Thymus (tissue), 11 donors: ENCODE measurements around the gene SFXN2. TPM values are rescaled to one million over a fixed set of nuclear protein-coding genes. Genes with fewer than 3 reads are reported as not detected.
A peak's percentile ranks its signal among the peaks of the same experiment; 100 is the strongest.
"Not testable (repeated sequence)": the region's sequence is repeated elsewhere in the genome, so short reads cannot be mapped to it uniquely, and the experiment has no call there.

Experiments used
- DNase-seq, 9 donors: peaks; one replicate each; pipeline ENCODE4 v3.0.0-alpha.2; 2013; ENCODE audit warnings: low spot score in 9 of 9, low read depth in 6 of 9, missing footprints in 1 of 9
- H3K27ac ChIP-seq, 2 donors: one replicate each; pipeline ENCODE4 v1.5.1; 2013; ENCODE audit warnings: control low read depth in 1 of 2, low read depth in 1 of 2, low read length in 1 of 2, mild to moderate bottlenecking in 1 of 2, moderate library complexity in 1 of 2
- H3K27me3 ChIP-seq, 2 donors: one replicate each; pipeline ENCODE4 v1.5.1; 2013; ENCODE audit warnings: low read length in 1 of 2; ENCODE audit not compliant: control insufficient read depth in 2 of 2, insufficient read depth in 1 of 2
- H3K36me3 ChIP-seq, 2 donors: one replicate each; pipeline ENCODE4 v1.5.1; 2013; ENCODE audit warnings: low read length in 1 of 2, mild to moderate bottlenecking in 1 of 2, moderate library complexity in 1 of 2; ENCODE audit not compliant: control insufficient read depth in 2 of 2, insufficient read depth in 2 of 2
- H3K4me1 ChIP-seq, 2 donors: one replicate each; pipeline ENCODE4 v1.5.1; 2013; ENCODE audit warnings: low read length in 2 of 2; ENCODE audit not compliant: control insufficient read depth in 2 of 2, insufficient read depth in 2 of 2
- H3K4me3 ChIP-seq, 2 donors: one replicate each; pipeline ENCODE4 v1.5.1; 2013; ENCODE audit warnings: low read length in 2 of 2, control low read depth in 1 of 2, mild to moderate bottlenecking in 1 of 2
- H3K9me3 ChIP-seq, 2 donors: one replicate each; pipeline ENCODE4 v1.5.1; 2013; ENCODE audit warnings: low read length in 1 of 2, mild to moderate bottlenecking in 1 of 2; ENCODE audit not compliant: control insufficient read depth in 2 of 2, insufficient read depth in 1 of 2
- WGBS: extraction: QIAGEN DNeasy Blood & Tissue Kit; methylation state at CpG from one replicate; pipeline ENCODE4 v1.1.7; 2013; 5-methylcytosine and 5-hydroxymethylcytosine counted together
- polyA plus RNA-seq: library from polyadenylated mRNA; stranded (reverse); fragments of 200-250 nt; gene quantifications from one replicate; pipeline ENCODE4 v1.2.3, GENCODE V29; 2013
- total RNA-seq: library from RNA; stranded (reverse); fragments of 120-200 nt; gene quantifications from one replicate; pipeline ENCODE4 v1.2.4, GENCODE V29; 2013
- donor health status: healthy.

Gene SFXN2
- total and polyA plus RNA-seq, 2 donors, result 10.8 to 14.9 TPM

- peaks cover 0 to 2% of the 10 kb centered on the region in 2 donors for H3K9me3 ChIP-seq
- H3K27me3 ChIP-seq, result no peaks in the 10 kb centered on the region
- peak overlapping the region; percentile 86 to 88 for H3K4me3 ChIP-seq
- peak overlapping the region in 1 of 2 donors; percentile 78 for H3K27ac ChIP-seq
- H3K4me1 ChIP-seq, result peaks cover 18 to 35% of the 10 kb centered on the region in 2 donors
- 9% methylated on average over 8 of the region's 8 CpGs for WGBS
- H3K36me3 ChIP-seq, result peaks cover 3 to 6% of the 10 kb centered on the region in 2 donors
- DNase-seq, result peak in 1 of 9 donors; percentile 27
Observed at GRCh38 chr10:102712843-102713538, 1.4 kb upstream of the SFXN2 start.

GRCh38 chr10:102713539-102713813 is 960 bp upstream of the SFXN2 start:
- DNase-seq, result no peak
- Histone ChIP-seq H3K27ac (peak overlapping the region; percentile 78 to 90), H3K27me3 (no peaks in the 10 kb centered on the region), H3K9me3 (peaks cover 0 to 2% of the 10 kb centered on the region in 2 donors), H3K4me3 (peak overlapping the region; percentile 86 to 88), H3K36me3 (peaks cover 3 to 6% of the 10 kb centered on the region in 2 donors), H3K4me1 (peaks cover 22 to 40% of the 10 kb centered on the region in 2 donors)
- under 1% methylated on average over 13 of the region's 13 CpGs for WGBS

GRCh38 chr10:102713814-102714620 is 419 bp upstream of the SFXN2 start, which contains the start of gene ARL3:
ARL3 (minus strand) TSS chr10:102714397; CDS start chr10:102714275, 122 bp downstream.
- WGBS, result under 1% methylated on average over 62 of the region's 62 CpGs

GRCh38 chr10:102715880-102716279 is 1.4 kb downstream of the SFXN2 start:
- no peak for DNase-seq
- Histone ChIP-seq H3K36me3 (peaks cover 3 to 10% of the 10 kb centered on the region in 2 donors), H3K27ac (peak overlapping the region in 1 of 2 donors; percentile 53), H3K27me3 (no peaks in the 10 kb centered on the region), H3K4me3 (no peak overlapping the region), H3K4me1 (peaks cover 22 to 49% of the 10 kb centered on the region in 2 donors), H3K9me3 (peaks cover 0 to 2% of the 10 kb centered on the region in 2 donors)
- 92% methylated on average over 1 of the region's 1 CpG for WGBS

More at GRCh38 chr10:102713814-102714620, 419 bp upstream of the SFXN2 start, which contains the start of gene ARL3:
- Histone ChIP-seq H3K36me3 (peaks cover 3 to 6% of the 10 kb centered on the region in 2 donors), H3K27ac (peak within 1 kb of the TSS; percentile 78 to 90), H3K27me3 (no peaks in the 10 kb centered on the region), H3K4me1 (peaks cover 25 to 45% of the 10 kb centered on the region in 2 donors), H3K9me3 (peaks cover 0 to 2% of the 10 kb centered on the region in 2 donors), H3K4me3 (peak within 1 kb of the TSS; percentile 86 to 88)
- DNase-seq, result peak; percentile 79 to 96 (median 91)

GRCh38 chr10:102716900-102717565 is 2.6 kb downstream of the SFXN2 start:
- H3K4me1 ChIP-seq, result peaks cover 22 to 53% of the 10 kb centered on the region in 2 donors

GRCh38 chr10:102718220-102718619 is 3.8 kb downstream of the SFXN2 start:
- peaks cover 0 to 2% of the 10 kb centered on the region in 2 donors for H3K9me3 ChIP-seq
- H3K27me3 ChIP-seq, result no peaks in the 10 kb centered on the region
- H3K4me3 ChIP-seq, result peak overlapping the region; percentile 1 to 17
- peaks cover 6 to 16% of the 10 kb centered on the region in 2 donors for H3K36me3 ChIP-seq
- peaks cover 22 to 52% of the 10 kb centered on the region in 2 donors for H3K4me1 ChIP-seq
- 4% methylated on average over 3 of the region's 3 CpGs for WGBS
- peak overlapping the region; percentile 61 to 76 for H3K27ac ChIP-seq
- DNase-seq, result peak in 7 of 9 donors; percentile 34 to 87 (median 57)

More at GRCh38 chr10:102716900-102717565, 2.6 kb downstream of the SFXN2 start:
- not testable (repeated sequence) for DNase-seq, H3K27me3 ChIP-seq, H3K9me3 ChIP-seq, H3K4me3 ChIP-seq
- peak overlapping the region in 1 of 2 donors; percentile 49 for H3K27ac ChIP-seq
- WGBS, result 95% methylated on average over 18 of the region's 18 CpGs
- peaks cover 3 to 14% of the 10 kb centered on the region in 2 donors for H3K36me3 ChIP-seq

GRCh38 chr10:102720337-102720736 is 5.9 kb downstream of the SFXN2 start:
- Histone ChIP-seq H3K27ac (no peak overlapping the region), H3K36me3 (peaks cover 10 to 23% of the 10 kb centered on the region in 2 donors), H3K4me1 (peaks cover 19 to 45% of the 10 kb centered on the region in 2 donors), H3K27me3 (no peaks in the 10 kb centered on the region), H3K9me3 (no peaks in the 10 kb centered on the region), H3K4me3 (no peak overlapping the region)
- 98% methylated on average over 3 of the region's 3 CpGs for WGBS
- no peak for DNase-seq

- 97% methylated on average over 6 of the region's 6 CpGs for WGBS
- Histone ChIP-seq H3K27ac (no peak overlapping the region), H3K4me3 (no peak overlapping the region), H3K4me1 (peaks cover 14 to 40% of the 10 kb centered on the region in 2 donors), H3K36me3 (peaks cover 10 to 23% of the 10 kb centered on the region in 2 donors), H3K9me3 (no peaks in the 10 kb centered on the region), H3K27me3 (no peaks in the 10 kb centered on the region)
- no peak for DNase-seq
Observed at GRCh38 chr10:102720775-102721301, 6.4 kb downstream of the SFXN2 start.
